CD4-positive, alpha-beta T cell treated with Interleukin-17A for 1 hour (primary cell): ENCODE measurements around the gene RMI2.

Experiments
- DNase-seq: peaks from one replicate; pipeline ENCODE4 v3.0.0-alpha.2; 2020

Gene RMI2

GRCh38 chr16:11329071-11329491 lies 16.2 kb upstream of the RMI2 start:
- DNase-seq: no peak

GRCh38 chr16:11329891-11330290 lies 15.4 kb upstream of the RMI2 start:
- no peak for DNase-seq

GRCh38 chr16:11330526-11331237 lies 14.6 kb upstream of the RMI2 start:
- DNase-seq: no peak

GRCh38 chr16:11331967-11332366 lies 13.3 kb upstream of the RMI2 start:
- no peak for DNase-seq

GRCh38 chr16:11333010-11333409 lies 12.2 kb upstream of the RMI2 start:
- no peak for DNase-seq

GRCh38 chr16:11333702-11334101 lies 11.6 kb upstream of the RMI2 start:
- no peak for DNase-seq

- no peak for DNase-seq
Measured at GRCh38 chr16:11334831-11335404, 10.3 kb upstream of the RMI2 start.

- DNase-seq: no peak
Measured at GRCh38 chr16:11339075-11339474, 6.2 kb upstream of the RMI2 start.

GRCh38 chr16:11340710-11341109 lies 4.5 kb upstream of the RMI2 start:
- DNase-seq: no peak

GRCh38 chr16:11341371-11341770 lies 3.9 kb upstream of the RMI2 start:
- DNase-seq: no peak

- DNase-seq: no peak
Measured at GRCh38 chr16:11342021-11342855, 3.0 kb upstream of the RMI2 start.

GRCh38 chr16:11346700-11347319 lies 1.6 kb downstream of the RMI2 start:
- DNase-seq: no peak

- DNase-seq: no peak
Measured at GRCh38 chr16:11347831-11348230, 2.6 kb downstream of the RMI2 start.

- no peak for DNase-seq
Measured at GRCh38 chr16:11348737-11349598, 3.7 kb downstream of the RMI2 start.

GRCh38 chr16:11349599-11350276 lies 4.5 kb downstream of the RMI2 start:
- no peak for DNase-seq

GRCh38 chr16:11350519-11350918 lies 5.3 kb downstream of the RMI2 start:
- DNase-seq: no peak

- DNase-seq: no peak
Measured at GRCh38 chr16:11350921-11351335, 5.7 kb downstream of the RMI2 start.

- DNase-seq: no peak
Measured at GRCh38 chr16:11353158-11353557, 7.9 kb downstream of the RMI2 start.

- DNase-seq: no peak
Measured at GRCh38 chr16:11354407-11354732, 9.1 kb downstream of the RMI2 start.

GRCh38 chr16:11354733-11355574 lies 9.7 kb downstream of the RMI2 start:
- peak; percentile 77 for DNase-seq

GRCh38 chr16:11355862-11356261 lies 10.6 kb downstream of the RMI2 start:
- DNase-seq: no peak
